Thoracic aorta (tissue), 2 donors: ENCODE results near the gene PLK1. TPM values are rescaled to one million over a fixed set of nuclear protein-coding genes. Genes with fewer than 3 reads are reported as not detected.

Source experiments
- ATAC-seq: fragments of 150-250 bp; one replicate; pipeline ENCODE4 v1.8.0; 2017; ENCODE audit warnings: low read depth; ENCODE audit not compliant: insufficient number of reproducible peaks, low FRiP score
- DNase-seq: peaks from one replicate; pipeline ENCODE4 v3.0.0-alpha.2; 2020; ENCODE audit warnings: low spot score
- H3K27ac ChIP-seq, 2 donors: fragments of 200-600 bp; sonication (generic); 1 replicate in 1 of 2; 2 replicates in 1 of 2; pipeline ENCODE4 v1.5.1; 2016; ENCODE audit warnings: mild to moderate bottlenecking in 2 of 2, moderate library complexity in 2 of 2
- H3K27me3 ChIP-seq: fragments of 200-600 bp; sonication (generic); replicated peaks from 2 replicates; pipeline ENCODE4 v1.6.0; 2016; ENCODE audit warnings: mild to moderate bottlenecking; ENCODE audit not compliant: insufficient read depth
- H3K36me3 ChIP-seq: fragments of 200-600 bp; sonication (generic); one replicate; pipeline ENCODE4 v1.5.1; 2016
- H3K4me1 ChIP-seq, 2 donors: fragments of 200-600 bp; sonication (generic); 1 replicate in 1 of 2; 2 replicates in 1 of 2; pipeline versions ENCODE4 v1.5.1 to v1.6.0; 2016; ENCODE audit warnings: low read depth in 2 of 2, mild to moderate bottlenecking in 1 of 2; ENCODE audit not compliant: control insufficient read depth in 1 of 2
- H3K4me3 ChIP-seq: fragments of 200-600 bp; sonication (generic); 2 replicates; pipeline ENCODE4 v1.5.1; 2016; ENCODE audit warnings: mild to moderate bottlenecking
- H3K9me3 ChIP-seq: fragments of 200-600 bp; sonication (generic); 2 replicates; pipeline ENCODE4 v1.5.1; 2016
- total RNA-seq, 2 donors: library from RNA; depleted of rRNA; stranded (reverse); fragments of >200 nt; gene quantifications; one replicate each; pipeline versions ENCODE4 v1.1.0 to v1.2.3, GENCODE V29; 2016
- TF ChIP-seq, protein P1 (sequence below): fragments of 200-600 bp; sonication (generic); IDR thresholded peaks from one replicate; pipeline ENCODE4 v1.5.1; 2019; ENCODE audit warnings: antibody characterized with exemption

PLK1 gene
- total RNA-seq, 2 donors from 2014 or later: 1.2 to 7.2 TPM

DNA sequence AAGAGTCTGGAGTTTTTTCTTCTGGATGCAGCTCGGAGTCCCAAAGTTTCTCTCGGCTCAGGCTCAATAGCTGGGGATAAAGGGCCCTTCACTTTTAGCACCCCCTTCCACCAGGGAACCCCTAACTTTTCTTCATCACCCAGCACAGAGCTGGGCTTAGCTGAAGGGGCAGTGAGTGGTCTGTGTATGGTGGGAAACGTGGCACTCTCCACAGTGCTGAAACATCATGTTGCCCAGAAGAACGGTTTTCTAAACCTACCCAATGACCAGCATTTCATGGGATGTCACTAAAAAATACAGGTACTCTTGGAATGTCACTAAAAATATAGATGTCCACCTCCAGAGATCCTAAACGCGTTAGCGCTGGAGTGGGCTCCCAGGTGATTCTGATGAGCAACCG is 22.4 kb downstream of the PLK1 start:
- Histone ChIP-seq H3K27me3 (no peaks in the 10 kb centered on the region), H3K36me3 (no peaks in the 10 kb centered on the region), H3K4me3 (no peak overlapping the region), H3K4me1 (no peaks in the 10 kb centered on the region), H3K27ac (no peak overlapping the region), H3K9me3 (no peaks in the 10 kb centered on the region)
- TF ChIP-seq, protein P1, sequence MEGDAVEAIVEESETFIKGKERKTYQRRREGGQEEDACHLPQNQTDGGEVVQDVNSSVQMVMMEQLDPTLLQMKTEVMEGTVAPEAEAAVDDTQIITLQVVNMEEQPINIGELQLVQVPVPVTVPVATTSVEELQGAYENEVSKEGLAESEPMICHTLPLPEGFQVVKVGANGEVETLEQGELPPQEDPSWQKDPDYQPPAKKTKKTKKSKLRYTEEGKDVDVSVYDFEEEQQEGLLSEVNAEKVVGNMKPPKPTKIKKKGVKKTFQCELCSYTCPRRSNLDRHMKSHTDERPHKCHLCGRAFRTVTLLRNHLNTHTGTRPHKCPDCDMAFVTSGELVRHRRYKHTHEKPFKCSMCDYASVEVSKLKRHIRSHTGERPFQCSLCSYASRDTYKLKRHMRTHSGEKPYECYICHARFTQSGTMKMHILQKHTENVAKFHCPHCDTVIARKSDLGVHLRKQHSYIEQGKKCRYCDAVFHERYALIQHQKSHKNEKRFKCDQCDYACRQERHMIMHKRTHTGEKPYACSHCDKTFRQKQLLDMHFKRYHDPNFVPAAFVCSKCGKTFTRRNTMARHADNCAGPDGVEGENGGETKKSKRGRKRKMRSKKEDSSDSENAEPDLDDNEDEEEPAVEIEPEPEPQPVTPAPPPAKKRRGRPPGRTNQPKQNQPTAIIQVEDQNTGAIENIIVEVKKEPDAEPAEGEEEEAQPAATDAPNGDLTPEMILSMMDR: no peak
- DNase-seq: no peak
- ATAC-seq: no peak

DNA sequence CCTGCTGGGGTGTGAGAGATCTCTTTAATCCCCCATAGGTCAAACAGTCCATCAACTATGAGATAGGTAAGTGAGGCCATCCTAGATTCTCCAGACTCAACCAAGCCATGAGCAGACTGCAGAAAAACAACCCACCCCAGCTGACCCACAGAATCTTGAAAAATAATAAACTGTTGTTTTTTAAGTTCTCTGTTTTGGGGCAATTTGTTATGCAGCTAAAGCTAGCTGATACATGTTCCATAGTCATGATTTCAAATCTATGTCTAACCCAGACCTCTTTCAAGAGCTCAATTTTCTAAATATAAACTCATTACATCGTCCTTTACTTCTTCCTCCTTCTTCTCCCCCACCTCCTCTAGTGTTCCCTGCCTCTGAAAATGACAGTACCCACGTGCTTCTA is 24.3 kb downstream of the PLK1 start:
- Histone ChIP-seq H3K9me3 (no peaks in the 10 kb centered on the region), H3K4me3 (no peak overlapping the region), H3K27me3 (no peaks in the 10 kb centered on the region), H3K27ac (no peak overlapping the region), H3K4me1 (no peaks in the 10 kb centered on the region), H3K36me3 (no peaks in the 10 kb centered on the region)
- ATAC-seq (no peak), DNase-seq (no peak)
- TF ChIP-seq, protein P1: no peak

DNA sequence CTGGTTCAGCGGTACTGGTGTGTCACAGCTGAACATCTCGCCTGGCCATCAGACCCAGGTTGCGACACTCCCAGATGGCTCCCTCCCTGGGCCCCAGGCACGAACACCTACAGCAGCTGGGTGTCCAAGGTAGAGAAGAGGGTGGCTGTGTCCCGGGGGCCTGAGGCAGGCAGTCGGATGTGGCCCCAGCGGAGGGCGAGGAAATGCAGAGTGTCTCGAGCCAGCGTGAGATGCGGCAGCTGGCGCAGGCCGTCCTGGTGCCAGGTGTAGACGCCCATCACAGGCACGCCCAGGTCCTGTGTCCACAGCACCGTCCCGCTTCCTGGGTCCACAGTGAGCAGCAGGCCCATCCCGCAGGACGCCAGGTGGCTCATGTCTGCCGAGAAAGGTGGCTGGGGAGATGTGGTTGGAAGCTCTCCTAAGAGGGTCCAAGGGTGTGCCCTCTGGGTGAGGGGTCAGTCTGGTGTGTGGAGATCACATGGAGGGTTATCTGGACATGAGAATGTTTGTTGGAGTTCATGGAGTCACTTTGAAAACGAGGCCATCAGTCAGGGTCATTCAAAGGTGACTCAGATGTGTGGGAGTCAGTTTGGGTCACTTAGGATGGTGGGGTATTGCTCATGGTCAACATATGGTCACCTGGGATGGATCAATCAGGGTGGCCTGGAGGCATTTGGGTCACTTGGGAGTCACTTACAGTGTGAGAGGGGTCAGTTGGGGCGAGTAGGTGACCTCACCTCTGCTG is 26.3 kb downstream of the PLK1 start:
- TF ChIP-seq, protein P1: no peak
- no peak overlapping the region for H3K4me3 ChIP-seq
- peaks cover 5% of the 10 kb centered on the region for H3K9me3 ChIP-seq
- no peak overlapping the region for H3K27ac ChIP-seq
- no peaks in the 10 kb centered on the region for H3K27me3 ChIP-seq
- ATAC-seq (no peak), DNase-seq (no peak)
- H3K4me1 ChIP-seq: no peaks in the 10 kb centered on the region
- H3K36me3 ChIP-seq: no peaks in the 10 kb centered on the region

DNA sequence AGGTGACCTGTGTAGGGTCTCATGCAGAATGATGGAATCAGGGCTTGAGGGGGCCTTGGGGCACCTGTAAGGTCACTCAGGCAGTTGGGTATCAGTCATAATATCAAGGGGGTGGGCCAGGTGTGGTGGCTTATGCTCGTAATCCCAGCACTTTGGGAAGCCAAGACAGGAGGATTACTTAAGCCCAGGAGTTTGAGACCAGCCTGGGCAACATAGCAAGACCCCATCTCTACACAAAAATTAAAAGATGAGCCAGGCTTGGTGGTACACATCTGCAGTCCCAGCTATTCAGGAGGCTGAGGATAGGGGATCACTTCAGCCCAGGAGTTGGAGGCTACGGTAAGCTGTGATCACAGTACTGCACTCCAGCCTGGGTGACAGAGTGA is 26.8 kb downstream of the PLK1 start:
- Histone ChIP-seq H3K27ac (no peak overlapping the region), H3K4me1 (no peaks in the 10 kb centered on the region), H3K9me3 (peaks cover 8% of the 10 kb centered on the region), H3K4me3 (no peak overlapping the region), H3K27me3 (no peaks in the 10 kb centered on the region), H3K36me3 (no peaks in the 10 kb centered on the region)
- ATAC-seq: no peak
- TF ChIP-seq, protein P1: no peak
- DNase-seq: no peak

DNA sequence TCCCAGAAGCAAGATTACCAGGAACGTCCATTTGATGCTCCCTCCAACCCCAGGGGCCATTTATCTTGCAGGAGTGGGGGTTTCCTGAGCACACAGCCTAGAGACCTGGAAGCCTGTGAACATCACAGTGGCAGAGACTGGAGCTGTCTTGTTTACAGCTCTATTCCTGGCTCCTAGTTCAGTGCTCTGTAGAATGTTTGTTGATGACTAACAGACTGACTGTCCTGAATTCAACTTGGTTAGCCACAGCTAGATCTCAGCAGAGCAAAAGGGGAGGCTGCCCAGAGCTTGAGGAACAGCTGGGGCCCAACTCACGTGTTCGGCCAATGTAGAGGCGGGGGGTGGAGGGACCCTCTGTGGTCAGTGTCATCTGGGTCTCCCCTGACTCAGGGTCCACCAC is 27.8 kb downstream of the PLK1 start:
- Histone ChIP-seq H3K4me3 (no peak overlapping the region), H3K27me3 (no peaks in the 10 kb centered on the region), H3K27ac (no peak overlapping the region), H3K4me1 (no peaks in the 10 kb centered on the region), H3K36me3 (no peaks in the 10 kb centered on the region), H3K9me3 (peaks cover 8% of the 10 kb centered on the region)
- TF ChIP-seq, protein P1: no peak
- DNase-seq (no peak), ATAC-seq (no peak)
